ENCODE results near the gene PMFBP1.

- TF ChIP-seq JUNB (IDR thresholded peaks at IDR 0.05; ENCODE audit: unreplicated experiment) = no peak
- TF ChIP-seq CTCF (conservative IDR thresholded peaks at IDR 0.05; ENCODE audit: low read depth in 2 of 2) = no peak
- TF ChIP-seq POLR2AphosphoS5 (IDR thresholded peaks at IDR 0.05; ENCODE audit: low read depth) = no peak
Measured at GRCh38 chr16:72132726-72133125, 39.2 kb downstream of the PMFBP1 start.
